NCI-H510A treated with DMSO at 0.1 percent for 48 hours (cell line): ENCODE measurements around the gene ZNRF2.

ENCODE experiments used
- DNase-seq: peaks from one replicate; lab custom pipeline; 2025; lab: John Stamatoyannopoulos, UW

The ZNRF2 gene

GRCh38 chr7:30412782-30413504 lies 128.5 kb downstream of the ZNRF2 start:
- DNase-seq, result peak; percentile 57

- no peak for DNase-seq
Observed at GRCh38 chr7:30413864-30414263, 129.5 kb downstream of the ZNRF2 start.
